ENCODE results near the gene ALS2. TPM values are rescaled to one million over a fixed set of nuclear protein-coding genes. Genes with fewer than 3 reads are reported as not detected.
"Not testable (repeated sequence)": the region's sequence is repeated elsewhere in the genome, so short reads cannot be mapped to it uniquely, and the experiment has no call there.

Gene ALS2
- total RNA-seq, 2 experiments from 2014 or later = 8.3 to 11.3 TPM

GRCh38 chr2:201673546-201673945 lies 107.2 kb downstream of the ALS2 start:
- Histone ChIP-seq H3K79me2 (ENCODE audit: insufficient read depth, low read depth, low read length) (no peaks in the 10 kb centered on the region), H3K4me3 (ENCODE audit: low read depth, low read length, poor library complexity, severe bottlenecking) (no peak overlapping the region), H3K9me2 (ENCODE audit: insufficient read depth, low read length) (no peaks in the 10 kb centered on the region), H3K36me3 (ENCODE audit: insufficient read depth, low read length) (no peaks in the 10 kb centered on the region), H3K4me1 (ENCODE audit: insufficient read depth, low read length, poor library complexity, severe bottlenecking) (no peaks in the 10 kb centered on the region), H3K4me2 (ENCODE audit: low read length) (no peak overlapping the region), H2AFZ (ENCODE audit: low read length) (no peak overlapping the region), H3K27ac (ENCODE audit: low read depth, low read length, poor library complexity, severe bottlenecking) (no peak overlapping the region), H3K9me3 (ENCODE audit: low read length) (no peaks in the 10 kb centered on the region), H4K20me1 (ENCODE audit: insufficient read depth, low read length) (no peaks in the 10 kb centered on the region)
- TF ChIP-seq EZH2phosphoT487 (IDR thresholded peaks at IDR 0.05; ENCODE audit: borderline replicate concordance, low read depth, low read length) = no peak
- TF ChIP-seq, protein P1, sequence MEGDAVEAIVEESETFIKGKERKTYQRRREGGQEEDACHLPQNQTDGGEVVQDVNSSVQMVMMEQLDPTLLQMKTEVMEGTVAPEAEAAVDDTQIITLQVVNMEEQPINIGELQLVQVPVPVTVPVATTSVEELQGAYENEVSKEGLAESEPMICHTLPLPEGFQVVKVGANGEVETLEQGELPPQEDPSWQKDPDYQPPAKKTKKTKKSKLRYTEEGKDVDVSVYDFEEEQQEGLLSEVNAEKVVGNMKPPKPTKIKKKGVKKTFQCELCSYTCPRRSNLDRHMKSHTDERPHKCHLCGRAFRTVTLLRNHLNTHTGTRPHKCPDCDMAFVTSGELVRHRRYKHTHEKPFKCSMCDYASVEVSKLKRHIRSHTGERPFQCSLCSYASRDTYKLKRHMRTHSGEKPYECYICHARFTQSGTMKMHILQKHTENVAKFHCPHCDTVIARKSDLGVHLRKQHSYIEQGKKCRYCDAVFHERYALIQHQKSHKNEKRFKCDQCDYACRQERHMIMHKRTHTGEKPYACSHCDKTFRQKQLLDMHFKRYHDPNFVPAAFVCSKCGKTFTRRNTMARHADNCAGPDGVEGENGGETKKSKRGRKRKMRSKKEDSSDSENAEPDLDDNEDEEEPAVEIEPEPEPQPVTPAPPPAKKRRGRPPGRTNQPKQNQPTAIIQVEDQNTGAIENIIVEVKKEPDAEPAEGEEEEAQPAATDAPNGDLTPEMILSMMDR (conservative IDR thresholded peaks at IDR 0.05; ENCODE audit: low read length) = no peak
- DNase-seq (ENCODE audit: low spot score) = no peak
- intact Hi-C loops (cut with micrococcal nuclease; ENCODE audit: unreplicated experiment) = no loop called here
- no TSS peak for BruUV-seq (replicated peaks)
- ChIA-PET CTCF (ENCODE audit: unreplicated experiment) (no interaction called here), POLR2A (no interaction called here)

DNA sequence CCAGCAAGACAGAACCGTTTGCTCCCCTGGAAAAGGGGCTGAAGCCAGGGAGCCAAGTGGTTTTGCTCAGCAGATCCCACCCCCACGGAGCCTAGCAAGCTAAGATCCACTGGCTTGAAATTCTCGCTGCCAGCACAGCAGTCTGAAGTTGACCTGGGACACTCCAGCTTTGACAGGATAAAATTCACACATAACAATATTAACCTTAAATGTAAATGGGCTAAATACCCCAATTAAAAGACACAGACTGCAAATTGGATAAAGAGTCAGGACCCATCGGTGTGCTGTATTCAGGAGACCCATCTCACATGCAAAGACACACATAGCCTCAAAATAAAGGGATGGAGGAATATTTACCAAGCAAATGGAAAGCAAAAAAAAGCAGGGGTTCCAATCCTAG lies 109.5 kb downstream of the ALS2 start:
- intact Hi-C loops (cut with micrococcal nuclease; ENCODE audit: unreplicated experiment); H3K9me3 ChIP-seq (ENCODE audit: low read length); DNase-seq (ENCODE audit: low spot score); H3K9me2 ChIP-seq (ENCODE audit: insufficient read depth, low read length); H3K27ac ChIP-seq (ENCODE audit: low read depth, low read length, poor library complexity, severe bottlenecking); H2AFZ ChIP-seq (ENCODE audit: low read length); H3K36me3 ChIP-seq (ENCODE audit: insufficient read depth, low read length); H4K20me1 ChIP-seq (ENCODE audit: insufficient read depth, low read length); H3K4me1 ChIP-seq (ENCODE audit: insufficient read depth, low read length, poor library complexity, severe bottlenecking); BruUV-seq (replicated peaks); H3K4me3 ChIP-seq (ENCODE audit: low read depth, low read length, poor library complexity, severe bottlenecking); H3K4me2 ChIP-seq (ENCODE audit: low read length); H3K79me2 ChIP-seq (ENCODE audit: insufficient read depth, low read depth, low read length); CTCF ChIA-PET (ENCODE audit: unreplicated experiment): not testable (repeated sequence)
- POLR2A ChIA-PET = interaction anchor here (0.5 to 0.7 kb wide), 3 partner anchors 20 to 1629 kb away, joined by 3 read pairs; no protein-coding TSS in a partner anchor

DNA sequence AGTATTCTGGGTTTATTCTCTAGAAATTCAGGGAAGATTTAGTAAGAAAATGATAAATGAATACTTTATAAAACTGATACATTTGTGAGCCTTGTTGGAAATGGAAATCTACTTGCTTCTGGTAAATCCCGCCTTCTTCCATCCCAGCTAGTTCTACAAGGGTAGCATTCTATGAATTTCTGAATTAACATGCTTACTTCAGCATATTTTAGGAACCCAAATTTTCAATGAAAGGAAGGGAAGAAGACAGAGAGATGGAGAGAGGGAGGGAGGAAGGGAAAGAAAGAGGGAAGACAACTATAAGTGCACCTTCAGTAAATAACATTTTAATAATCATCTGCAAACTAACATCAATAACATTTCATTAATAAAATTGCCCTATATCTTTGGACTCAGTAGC lies 110.9 kb downstream of the ALS2 start:
- no peak overlapping the region for H3K4me2 ChIP-seq (ENCODE audit: low read length)
- ChIA-PET POLR2A (interaction anchor here (0.7 to 0.8 kb wide), 2 partner anchors 20 to 224 kb away, joined by 3 to 4 read pairs; no protein-coding TSS in a partner anchor), CTCF (ENCODE audit: unreplicated experiment) (no interaction called here)
- H2AFZ ChIP-seq (ENCODE audit: low read length) = no peak overlapping the region
- H3K9me2 ChIP-seq (ENCODE audit: insufficient read depth, low read length) = no peaks in the 10 kb centered on the region
- H3K4me1 ChIP-seq (ENCODE audit: insufficient read depth, low read length, poor library complexity, severe bottlenecking) = no peaks in the 10 kb centered on the region
- H3K9me3 ChIP-seq (ENCODE audit: low read length) = no peaks in the 10 kb centered on the region
- no peak for DNase-seq (ENCODE audit: low spot score)
- no peaks in the 10 kb centered on the region for H4K20me1 ChIP-seq (ENCODE audit: insufficient read depth, low read length)
- no peak overlapping the region for H3K27ac ChIP-seq (ENCODE audit: low read depth, low read length, poor library complexity, severe bottlenecking)
- intact Hi-C loops (cut with micrococcal nuclease; ENCODE audit: unreplicated experiment) = loop anchor here (10.0 kb wide), 1 partner anchor 505 kb away; no protein-coding TSS in a partner anchor
- TF ChIP-seq EZH2phosphoT487 (IDR thresholded peaks at IDR 0.05; ENCODE audit: borderline replicate concordance, low read depth, low read length) = no peak
- TF ChIP-seq, protein P1 (conservative IDR thresholded peaks at IDR 0.05; ENCODE audit: low read length) = no peak
- BruUV-seq (replicated peaks) = no TSS peak
- H3K36me3 ChIP-seq (ENCODE audit: insufficient read depth, low read length) = no peaks in the 10 kb centered on the region
- H3K4me3 ChIP-seq (ENCODE audit: low read depth, low read length, poor library complexity, severe bottlenecking) = no peak overlapping the region
- no peaks in the 10 kb centered on the region for H3K79me2 ChIP-seq (ENCODE audit: insufficient read depth, low read depth, low read length)
